ENCODE measurements around the gene CSF1.

The CSF1 gene

GRCh38 chr1:109927356-109927755 lies 16.7 kb downstream of the CSF1 start:
- DNase-seq (no peak), ATAC-seq (ENCODE audit: insufficient read depth, low read depth) (no peak)
- TF ChIP-seq, protein P1, sequence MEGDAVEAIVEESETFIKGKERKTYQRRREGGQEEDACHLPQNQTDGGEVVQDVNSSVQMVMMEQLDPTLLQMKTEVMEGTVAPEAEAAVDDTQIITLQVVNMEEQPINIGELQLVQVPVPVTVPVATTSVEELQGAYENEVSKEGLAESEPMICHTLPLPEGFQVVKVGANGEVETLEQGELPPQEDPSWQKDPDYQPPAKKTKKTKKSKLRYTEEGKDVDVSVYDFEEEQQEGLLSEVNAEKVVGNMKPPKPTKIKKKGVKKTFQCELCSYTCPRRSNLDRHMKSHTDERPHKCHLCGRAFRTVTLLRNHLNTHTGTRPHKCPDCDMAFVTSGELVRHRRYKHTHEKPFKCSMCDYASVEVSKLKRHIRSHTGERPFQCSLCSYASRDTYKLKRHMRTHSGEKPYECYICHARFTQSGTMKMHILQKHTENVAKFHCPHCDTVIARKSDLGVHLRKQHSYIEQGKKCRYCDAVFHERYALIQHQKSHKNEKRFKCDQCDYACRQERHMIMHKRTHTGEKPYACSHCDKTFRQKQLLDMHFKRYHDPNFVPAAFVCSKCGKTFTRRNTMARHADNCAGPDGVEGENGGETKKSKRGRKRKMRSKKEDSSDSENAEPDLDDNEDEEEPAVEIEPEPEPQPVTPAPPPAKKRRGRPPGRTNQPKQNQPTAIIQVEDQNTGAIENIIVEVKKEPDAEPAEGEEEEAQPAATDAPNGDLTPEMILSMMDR (IDR thresholded peaks at IDR 0.05; ENCODE audit: borderline replicate concordance, extremely low read depth, low read length, poor library complexity, severe bottlenecking) = no peak
- no peak for TF ChIP-seq EZH2 (IDR thresholded peaks at IDR 0.05; ENCODE audit: borderline replicate concordance, low read depth, low read length, severe bottlenecking)
- Histone ChIP-seq H3K9ac (ENCODE audit: low read depth, low read length) (no peak overlapping the region), H3K4me3 (ENCODE audit: low read depth in 1 of 2, low read length in 2 of 2) (no peak overlapping the region), H3K4me2 (ENCODE audit: insufficient read depth, low read length) (no peak overlapping the region), H3K4me1 (ENCODE audit: insufficient read depth, low read length) (no peaks in the 10 kb centered on the region), H3K9me3 (ENCODE audit: insufficient read depth, low read length, severe bottlenecking) (no peaks in the 10 kb centered on the region), H3K36me3 (ENCODE audit: insufficient read depth, low read length) (peaks cover 15% of the 10 kb centered on the region), H3K27me3 (ENCODE audit: insufficient read depth, low read length, poor library complexity) (no peaks in the 10 kb centered on the region), H4K20me1 (ENCODE audit: insufficient read depth, low read length) (no peaks in the 10 kb centered on the region; the same call in 1 of the 2 replicates), H3K27ac (ENCODE audit: low read length) (no peak overlapping the region), H2AFZ (ENCODE audit: low read depth, low read length) (no peak overlapping the region), H3K79me2 (ENCODE audit: insufficient read depth, low read length) (no peaks in the 10 kb centered on the region)

GRCh38 chr1:109927911-109928321 lies 17.3 kb downstream of the CSF1 start:
- no peak overlapping the region for H2AFZ ChIP-seq (ENCODE audit: low read depth, low read length)
- no peak overlapping the region for H3K4me2 ChIP-seq (ENCODE audit: insufficient read depth, low read length)
- H3K27me3 ChIP-seq (ENCODE audit: insufficient read depth, low read length, poor library complexity) = no peaks in the 10 kb centered on the region
- H3K9ac ChIP-seq (ENCODE audit: low read depth, low read length) = no peak overlapping the region
- no peaks in the 10 kb centered on the region for H3K79me2 ChIP-seq (ENCODE audit: insufficient read depth, low read length)
- no peaks in the 10 kb centered on the region; the same call in 1 of the 2 replicates for H4K20me1 ChIP-seq (ENCODE audit: insufficient read depth, low read length)
- H3K27ac ChIP-seq (ENCODE audit: low read length) = no peak overlapping the region
- peaks cover 11% of the 10 kb centered on the region for H3K36me3 ChIP-seq (ENCODE audit: insufficient read depth, low read length)
- H3K9me3 ChIP-seq (ENCODE audit: insufficient read depth, low read length, severe bottlenecking) = no peaks in the 10 kb centered on the region
- H3K4me1 ChIP-seq (ENCODE audit: insufficient read depth, low read length) = no peaks in the 10 kb centered on the region
- ATAC-seq (ENCODE audit: insufficient read depth, low read depth) (no peak), DNase-seq (no peak)
- no peak for TF ChIP-seq EZH2 (IDR thresholded peaks at IDR 0.05; ENCODE audit: borderline replicate concordance, low read depth, low read length, severe bottlenecking)
- TF ChIP-seq, protein P1 (IDR thresholded peaks at IDR 0.05; ENCODE audit: borderline replicate concordance, extremely low read depth, low read length, poor library complexity, severe bottlenecking) = no peak
- no peak overlapping the region for H3K4me3 ChIP-seq (ENCODE audit: low read depth in 1 of 2, low read length in 2 of 2)

GRCh38 chr1:109928591-109929111 lies 18.0 kb downstream of the CSF1 start:
- no peak overlapping the region for H3K9ac ChIP-seq (ENCODE audit: low read depth, low read length)
- H3K79me2 ChIP-seq (ENCODE audit: insufficient read depth, low read length) = no peaks in the 10 kb centered on the region
- no peaks in the 10 kb centered on the region; the same call in 1 of the 2 replicates for H4K20me1 ChIP-seq (ENCODE audit: insufficient read depth, low read length)
- no peak overlapping the region for H3K4me2 ChIP-seq (ENCODE audit: insufficient read depth, low read length)
- no peak overlapping the region for H3K4me3 ChIP-seq (ENCODE audit: low read depth in 1 of 2, low read length in 2 of 2)
- H3K9me3 ChIP-seq (ENCODE audit: insufficient read depth, low read length, severe bottlenecking) = no peaks in the 10 kb centered on the region
- peaks cover 9% of the 10 kb centered on the region; the same call in 1 of the 2 replicates for H3K36me3 ChIP-seq (ENCODE audit: insufficient read depth, low read length)
- H3K4me1 ChIP-seq (ENCODE audit: insufficient read depth, low read length) = no peaks in the 10 kb centered on the region
- H3K27ac ChIP-seq (ENCODE audit: low read length) = no peak overlapping the region
- DNase-seq = no peak
- no peaks in the 10 kb centered on the region for H3K27me3 ChIP-seq (ENCODE audit: insufficient read depth, low read length, poor library complexity)
- no peak overlapping the region for H2AFZ ChIP-seq (ENCODE audit: low read depth, low read length)
- TF ChIP-seq, protein P1 (IDR thresholded peaks at IDR 0.05; ENCODE audit: borderline replicate concordance, extremely low read depth, low read length, poor library complexity, severe bottlenecking) = no peak
- no peak for TF ChIP-seq EZH2 (IDR thresholded peaks at IDR 0.05; ENCODE audit: borderline replicate concordance, low read depth, low read length, severe bottlenecking)
- ATAC-seq (ENCODE audit: insufficient read depth, low read depth) = no peak
